Activated T-cell treated with anti-CD3 and anti-CD28 coated beads for 4 hours (primary cell): ENCODE measurements around the gene CMTM2.
"Not testable (repeated sequence)": the region's sequence is repeated elsewhere in the genome, so short reads cannot be mapped to it uniquely, and the experiment has no call there.

Experiments used
- DNase-seq: peaks from one replicate; pipeline ENCODE4 v3.0.0-alpha.2; 2020

The CMTM2 gene

GRCh38 chr16:66587881-66588600 lies 8.8 kb downstream of the CMTM2 start:
- DNase-seq, result no peak

GRCh38 chr16:66588981-66589713 lies 9.9 kb downstream of the CMTM2 start:
- DNase-seq, result peak; percentile 42

- no peak for DNase-seq
Measured at GRCh38 chr16:66590322-66590721, 11.1 kb downstream of the CMTM2 start.

GRCh38 chr16:66591018-66591417 lies 11.8 kb downstream of the CMTM2 start:
- DNase-seq, result no peak

GRCh38 chr16:66592241-66592640 lies 13.0 kb downstream of the CMTM2 start:
- DNase-seq, result no peak

- no peak for DNase-seq
Measured at GRCh38 chr16:66592814-66593213, 13.6 kb downstream of the CMTM2 start.

- no peak for DNase-seq
Measured at GRCh38 chr16:66594739-66595138, 15.5 kb downstream of the CMTM2 start.

- not testable (repeated sequence) for DNase-seq
Measured at GRCh38 chr16:66596559-66596958, 17.3 kb downstream of the CMTM2 start.

- DNase-seq, result no peak
Measured at GRCh38 chr16:66596986-66597848, 18.0 kb downstream of the CMTM2 start.

GRCh38 chr16:66598111-66598510 lies 18.8 kb downstream of the CMTM2 start:
- DNase-seq, result no peak

- no peak for DNase-seq
Measured at GRCh38 chr16:66599726-66600125, 20.5 kb downstream of the CMTM2 start.

- DNase-seq, result no peak
Measured at GRCh38 chr16:66600477-66600876, 21.2 kb downstream of the CMTM2 start.

- no peak for DNase-seq
Measured at GRCh38 chr16:66601471-66601870, 22.2 kb downstream of the CMTM2 start.

GRCh38 chr16:66603537-66604375 lies 24.5 kb downstream of the CMTM2 start:
- peak; percentile 50 for DNase-seq

GRCh38 chr16:66604376-66605176 lies 25.3 kb downstream of the CMTM2 start, which contains the start of gene CMTM3:
Gene CMTM3 (plus strand): TSS chr16:66604704. CDS start chr16:66604806, 102 bp downstream.
- DNase-seq, result peak; percentile 69

- no peak for DNase-seq
Measured at GRCh38 chr16:66605177-66605978, 26.1 kb downstream of the CMTM2 start.

- no peak for DNase-seq
Measured at GRCh38 chr16:66605979-66606751, 26.9 kb downstream of the CMTM2 start.

- peak; percentile 79 for DNase-seq
Measured at GRCh38 chr16:66608241-66609138, 29.2 kb downstream of the CMTM2 start.

GRCh38 chr16:66609139-66609510 lies 29.9 kb downstream of the CMTM2 start:
- no peak for DNase-seq
